Cardiac muscle cell (in vitro differentiated cells and primary cell): ENCODE measurements around the gene LRP1B. TPM values are rescaled to one million over a fixed set of nuclear protein-coding genes. Genes with fewer than 3 reads are reported as not detected.

Source experiments
- DNase-seq, 2 donors: peaks; one replicate each; pipeline versions ENCODE4 v3.0.0 to v3.0.0-alpha.2; 2010 to 2017; ENCODE audit warnings: low read depth in 1 of 2, low spot score in 1 of 2
- H3K27ac ChIP-seq: fragments of 200-600 bp; sonication (generic); 2 replicates; pipeline ENCODE4 v1.5.1; 2016
- H3K27me3 ChIP-seq: fragments of 200-600 bp; sonication (generic); 2 replicates; pipeline ENCODE4 v1.6.0; 2016; ENCODE audit warnings: control low read depth
- H3K36me3 ChIP-seq: fragments of 200-600 bp; sonication (generic); 2 replicates; pipeline ENCODE4 v1.5.1; 2016; ENCODE audit warnings: control low read depth
- H3K4me1 ChIP-seq: fragments of 200-600 bp; sonication (generic); 2 replicates; pipeline ENCODE4 v1.8.1; 2017; ENCODE audit warnings: low read depth, mild to moderate bottlenecking, mixed run types
- H3K4me3 ChIP-seq: fragments of 200-600 bp; sonication (generic); 2 replicates; pipeline ENCODE4 v1.5.1; 2016; ENCODE audit warnings: mild to moderate bottlenecking
- H3K9me3 ChIP-seq: fragments of 200-600 bp; sonication (generic); 2 replicates; pipeline ENCODE4 v1.5.1; 2017; ENCODE audit warnings: low read depth, mild to moderate bottlenecking, control low read depth
- CTCF ChIP-seq: IDR thresholded peaks from 2 replicates; pipeline ENCODE4 v1.5.1; 2012; ENCODE audit warnings: low read depth, mild to moderate bottlenecking, low read length
- polyA plus RNA-seq: library from polyadenylated mRNA; unstranded; fragments of >200 nt; fragmentation: Nextera tagmentation; extraction: Ambion mirVana; gene quantifications from 2 replicates; pipeline ENCODE4 v1.2.1, GENCODE V29; 2016
- total RNA-seq: library from RNA; depleted of rRNA; stranded (reverse); fragments of >200 nt; gene quantifications from 2 replicates; pipeline ENCODE4 v1.2.3, GENCODE V29; 2016

The LRP1B gene
- total RNA-seq: 2.4 and 2.5 TPM in 2 replicates
- polyA plus RNA-seq: 1.00 and 1.2 TPM in 2 replicates

GRCh38 chr2:142131010-142131669, at the start of gene LRP1B:
Gene LRP1B (minus strand): TSS chr2:142131016. CDS start chr2:142130729, 287 bp downstream.
- H3K36me3 ChIP-seq: no peaks in the 10 kb centered on the region
- H3K27me3 ChIP-seq: peaks cover 28% of the 10 kb centered on the region
- no peaks in the 10 kb centered on the region for H3K9me3 ChIP-seq
- H3K4me1 ChIP-seq: no peaks in the 10 kb centered on the region
- no peak for TF ChIP-seq CTCF
- no peak within 1 kb of the TSS for H3K27ac ChIP-seq
- DNase-seq: peak; percentile 47 to 62
- peak within 1 kb of the TSS; percentile 51 for H3K4me3 ChIP-seq

- no peaks in the 10 kb centered on the region for H3K27me3 ChIP-seq
- H3K27ac ChIP-seq: no peak overlapping the region
- no peaks in the 10 kb centered on the region for H3K4me1 ChIP-seq
- no peaks in the 10 kb centered on the region for H3K9me3 ChIP-seq
- no peaks in the 10 kb centered on the region for H3K36me3 ChIP-seq
- no peak overlapping the region for H3K4me3 ChIP-seq
- DNase-seq: no peak
- no peak for TF ChIP-seq CTCF
Observed at GRCh38 chr2:142179686-142180085, 48.9 kb upstream of the LRP1B start.

GRCh38 chr2:142178604-142179003, 47.8 kb upstream of the LRP1B start:
- H3K4me3 ChIP-seq: no peak overlapping the region
- no peak overlapping the region for H3K27ac ChIP-seq
- H3K36me3 ChIP-seq: no peaks in the 10 kb centered on the region
- H3K4me1 ChIP-seq: no peaks in the 10 kb centered on the region
- TF ChIP-seq CTCF: no peak
- no peak for DNase-seq
- no peaks in the 10 kb centered on the region for H3K9me3 ChIP-seq
- H3K27me3 ChIP-seq: no peaks in the 10 kb centered on the region

GRCh38 chr2:142176941-142177340, 46.1 kb upstream of the LRP1B start:
- DNase-seq: no peak
- Histone ChIP-seq H3K4me1 (no peaks in the 10 kb centered on the region), H3K9me3 (no peaks in the 10 kb centered on the region), H3K36me3 (no peaks in the 10 kb centered on the region), H3K27me3 (no peaks in the 10 kb centered on the region), H3K27ac (no peak overlapping the region), H3K4me3 (no peak overlapping the region)
- TF ChIP-seq CTCF: no peak

- no peaks in the 10 kb centered on the region for H3K9me3 ChIP-seq
- H3K4me3 ChIP-seq: no peak overlapping the region
- no peaks in the 10 kb centered on the region for H3K4me1 ChIP-seq
- H3K27ac ChIP-seq: no peak overlapping the region
- peak in 1 of 2 donors; percentile 7 for DNase-seq
- TF ChIP-seq CTCF: no peak
- H3K27me3 ChIP-seq: no peaks in the 10 kb centered on the region
- H3K36me3 ChIP-seq: no peaks in the 10 kb centered on the region
Observed at GRCh38 chr2:142175813-142176338, 45.1 kb upstream of the LRP1B start.
